GM12873 (cell line): ENCODE results near the gene PANX1.

Experiments
- TF ChIP-seq, protein P1 (sequence below): IDR thresholded peaks from 2 replicates; pipeline ENCODE4 v1.5.1; 2012; ENCODE audit warnings: low read depth, mild to moderate bottlenecking, moderate library complexity, low read length, control low read depth; ENCODE audit not compliant: insufficient read depth; ENCODE audit errors: missing control alignments

The PANX1 gene

GRCh38 chr11:94103471-94103870, 25.2 kb upstream of the PANX1 start:
- TF ChIP-seq, protein P1, sequence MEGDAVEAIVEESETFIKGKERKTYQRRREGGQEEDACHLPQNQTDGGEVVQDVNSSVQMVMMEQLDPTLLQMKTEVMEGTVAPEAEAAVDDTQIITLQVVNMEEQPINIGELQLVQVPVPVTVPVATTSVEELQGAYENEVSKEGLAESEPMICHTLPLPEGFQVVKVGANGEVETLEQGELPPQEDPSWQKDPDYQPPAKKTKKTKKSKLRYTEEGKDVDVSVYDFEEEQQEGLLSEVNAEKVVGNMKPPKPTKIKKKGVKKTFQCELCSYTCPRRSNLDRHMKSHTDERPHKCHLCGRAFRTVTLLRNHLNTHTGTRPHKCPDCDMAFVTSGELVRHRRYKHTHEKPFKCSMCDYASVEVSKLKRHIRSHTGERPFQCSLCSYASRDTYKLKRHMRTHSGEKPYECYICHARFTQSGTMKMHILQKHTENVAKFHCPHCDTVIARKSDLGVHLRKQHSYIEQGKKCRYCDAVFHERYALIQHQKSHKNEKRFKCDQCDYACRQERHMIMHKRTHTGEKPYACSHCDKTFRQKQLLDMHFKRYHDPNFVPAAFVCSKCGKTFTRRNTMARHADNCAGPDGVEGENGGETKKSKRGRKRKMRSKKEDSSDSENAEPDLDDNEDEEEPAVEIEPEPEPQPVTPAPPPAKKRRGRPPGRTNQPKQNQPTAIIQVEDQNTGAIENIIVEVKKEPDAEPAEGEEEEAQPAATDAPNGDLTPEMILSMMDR = no peak

DNA sequence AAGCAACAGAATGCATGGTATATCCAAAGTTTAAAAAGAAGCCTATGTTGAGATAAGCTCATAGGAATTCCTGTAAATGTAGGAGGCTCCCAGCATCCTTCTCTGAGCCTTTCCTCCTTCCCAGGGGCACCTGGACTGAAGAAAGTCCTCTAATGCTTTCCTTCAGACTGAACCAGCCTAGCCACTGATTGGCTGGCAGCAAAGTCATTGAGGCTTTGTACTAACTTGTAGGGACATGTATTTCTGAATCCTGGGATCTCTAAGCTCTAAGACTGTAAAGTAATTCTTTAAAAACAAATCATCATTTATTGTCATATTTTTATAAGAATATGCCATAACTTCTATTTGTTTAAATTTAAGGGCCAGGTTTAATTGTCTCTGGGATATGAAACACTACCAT, 23.9 kb upstream of the PANX1 start:
- TF ChIP-seq, protein P1 = no peak

GRCh38 chr11:94106716-94107115, 21.9 kb upstream of the PANX1 start:
- TF ChIP-seq, protein P1 = no peak

- TF ChIP-seq, protein P1 = no peak
These were observed 21.3 kb upstream of the PANX1 start for GRCh38 chr11:94107363-94107762.

- TF ChIP-seq, protein P1 = no peak
These were observed 17.4 kb upstream of the PANX1 start for GRCh38 chr11:94111241-94111640.

DNA sequence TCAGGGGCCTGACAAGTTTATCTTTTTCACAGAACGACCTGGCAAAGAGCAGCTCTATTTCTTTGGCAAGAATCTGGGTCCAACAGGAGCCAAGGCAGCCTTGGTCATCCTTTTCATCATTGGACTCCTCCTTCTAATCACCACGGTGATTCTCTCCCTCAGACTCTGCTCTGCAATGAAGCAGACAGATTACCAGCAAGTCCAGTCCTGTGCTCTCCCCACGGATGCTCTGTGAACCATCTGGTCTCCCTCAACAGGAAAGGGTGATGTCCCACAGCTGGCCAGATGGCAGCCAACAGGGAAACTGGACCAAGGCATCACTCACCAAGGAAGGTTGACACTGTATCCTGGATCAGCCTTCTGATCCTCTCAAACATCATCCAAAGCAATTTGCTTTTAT, 17.0 kb upstream of the PANX1 start:
- TF ChIP-seq, protein P1 = no peak

DNA sequence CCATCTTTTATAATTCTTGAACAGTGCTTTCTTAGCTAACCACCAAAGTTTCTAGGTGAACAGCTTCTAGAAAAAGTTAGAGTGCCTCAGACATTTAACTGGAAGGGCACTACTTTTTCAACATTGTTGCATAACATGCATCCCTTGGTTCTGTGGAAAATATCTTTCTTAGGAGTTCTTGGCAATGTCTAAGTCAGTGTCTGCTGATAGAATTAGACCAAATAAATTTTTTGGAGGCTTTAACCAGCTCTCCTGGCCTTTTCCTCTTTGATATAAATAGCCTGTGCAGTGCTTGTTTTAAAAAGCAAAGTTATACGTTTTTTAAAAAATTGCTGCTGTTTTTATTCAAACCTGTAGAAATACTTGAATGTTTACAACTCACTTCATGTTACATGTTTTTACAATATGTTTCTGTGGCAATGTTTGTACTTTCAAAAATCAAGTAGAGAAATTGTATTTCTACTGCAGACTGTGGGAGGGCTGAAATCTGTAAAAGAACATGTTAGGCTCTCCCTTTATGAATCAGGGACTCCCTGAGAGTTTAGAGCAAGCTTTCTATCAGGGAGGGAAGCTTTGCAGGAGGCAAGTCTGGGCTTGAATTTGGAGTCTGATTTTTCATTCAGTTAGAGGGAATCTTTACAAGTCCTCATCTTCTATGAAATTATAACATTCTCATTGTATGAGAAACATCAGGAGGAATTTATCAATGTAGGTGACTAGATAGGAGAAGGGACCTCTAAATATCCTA, 16.3 kb upstream of the PANX1 start:
- TF ChIP-seq, protein P1 = no peak
